Thoracic aorta (tissue), 2 donors: Measurements from ENCODE around the gene DMD. TPM values are rescaled to one million over a fixed set of nuclear protein-coding genes. Genes with fewer than 3 reads are reported as not detected.

Experiments used
- ATAC-seq: fragments of 150-250 bp; one replicate; pipeline ENCODE4 v1.8.0; 2017; ENCODE audit warnings: low read depth; ENCODE audit not compliant: insufficient number of reproducible peaks, low FRiP score
- DNase-seq: peaks from one replicate; pipeline ENCODE4 v3.0.0-alpha.2; 2020; ENCODE audit warnings: low spot score
- H3K27ac ChIP-seq, 2 donors: fragments of 200-600 bp; sonication (generic); 1 replicate in 1 of 2; 2 replicates in 1 of 2; pipeline ENCODE4 v1.5.1; 2016; ENCODE audit warnings: mild to moderate bottlenecking in 2 of 2, moderate library complexity in 2 of 2
- H3K27me3 ChIP-seq: fragments of 200-600 bp; sonication (generic); replicated peaks from 2 replicates; pipeline ENCODE4 v1.6.0; 2016; ENCODE audit warnings: mild to moderate bottlenecking; ENCODE audit not compliant: insufficient read depth
- H3K36me3 ChIP-seq: fragments of 200-600 bp; sonication (generic); one replicate; pipeline ENCODE4 v1.5.1; 2016
- H3K4me1 ChIP-seq, 2 donors: fragments of 200-600 bp; sonication (generic); 1 replicate in 1 of 2; 2 replicates in 1 of 2; pipeline versions ENCODE4 v1.5.1 to v1.6.0; 2016; ENCODE audit warnings: low read depth in 2 of 2, mild to moderate bottlenecking in 1 of 2; ENCODE audit not compliant: control insufficient read depth in 1 of 2
- H3K4me3 ChIP-seq: fragments of 200-600 bp; sonication (generic); 2 replicates; pipeline ENCODE4 v1.5.1; 2016; ENCODE audit warnings: mild to moderate bottlenecking
- H3K9me3 ChIP-seq: fragments of 200-600 bp; sonication (generic); 2 replicates; pipeline ENCODE4 v1.5.1; 2016
- CTCF ChIP-seq: fragments of 200-600 bp; sonication (generic); IDR thresholded peaks from one replicate; pipeline ENCODE4 v1.5.1; 2019; ENCODE audit warnings: antibody characterized with exemption
- total RNA-seq, 2 donors: library from RNA; depleted of rRNA; stranded (reverse); fragments of >200 nt; gene quantifications; one replicate each; pipeline versions ENCODE4 v1.1.0 to v1.2.3, GENCODE V29; 2016

Gene DMD
- total RNA-seq, 2 donors from 2014 or later: 224 to 233 TPM

GRCh38 chrX:32451954-32452695, 759.2 kb downstream of the DMD start:
- ATAC-seq (no peak), DNase-seq (no peak)
- Histone ChIP-seq H3K36me3 (no peaks in the 10 kb centered on the region), H3K4me1 (no peaks in the 10 kb centered on the region), H3K9me3 (no peaks in the 10 kb centered on the region), H3K27me3 (no peaks in the 10 kb centered on the region), H3K27ac (no peak overlapping the region), H3K4me3 (no peak overlapping the region)
- no peak for TF ChIP-seq CTCF

GRCh38 chrX:32448945-32449344, 762.4 kb downstream of the DMD start:
- no peak overlapping the region for H3K27ac ChIP-seq
- H3K4me1 ChIP-seq: no peaks in the 10 kb centered on the region
- H3K9me3 ChIP-seq: no peaks in the 10 kb centered on the region
- TF ChIP-seq CTCF: no peak
- ATAC-seq (no peak), DNase-seq (no peak)
- H3K36me3 ChIP-seq: no peaks in the 10 kb centered on the region
- H3K4me3 ChIP-seq: no peak overlapping the region
- H3K27me3 ChIP-seq: no peaks in the 10 kb centered on the region

GRCh38 chrX:32448320-32448719, 763.0 kb downstream of the DMD start:
- no peaks in the 10 kb centered on the region for H3K4me1 ChIP-seq
- no peak overlapping the region for H3K27ac ChIP-seq
- H3K9me3 ChIP-seq: no peaks in the 10 kb centered on the region
- no peaks in the 10 kb centered on the region for H3K36me3 ChIP-seq
- no peaks in the 10 kb centered on the region for H3K27me3 ChIP-seq
- DNase-seq: no peak
- no peak for ATAC-seq
- H3K4me3 ChIP-seq: no peak overlapping the region
- no peak for TF ChIP-seq CTCF

- Histone ChIP-seq H3K36me3 (no peaks in the 10 kb centered on the region), H3K9me3 (no peaks in the 10 kb centered on the region), H3K27ac (no peak overlapping the region), H3K27me3 (no peaks in the 10 kb centered on the region), H3K4me3 (no peak overlapping the region), H3K4me1 (no peaks in the 10 kb centered on the region)
- ATAC-seq (no peak), DNase-seq (no peak)
- TF ChIP-seq CTCF: no peak
These were observed 763.7 kb downstream of the DMD start for GRCh38 chrX:32447640-32448039.

- DNase-seq (no peak), ATAC-seq (no peak)
- no peak for TF ChIP-seq CTCF
- Histone ChIP-seq H3K27me3 (no peaks in the 10 kb centered on the region), H3K4me1 (no peaks in the 10 kb centered on the region), H3K4me3 (no peak overlapping the region), H3K9me3 (no peaks in the 10 kb centered on the region), H3K36me3 (no peaks in the 10 kb centered on the region), H3K27ac (no peak overlapping the region)
These were observed 767.5 kb downstream of the DMD start for GRCh38 chrX:32443841-32444240.
